ENCODE results near the gene BICDL1.

The BICDL1 gene

GRCh38 chr12:120055231-120056000 is 66.4 kb downstream of the BICDL1 start:
- no peak for DNase-seq (ENCODE audit: low spot score)

DNA sequence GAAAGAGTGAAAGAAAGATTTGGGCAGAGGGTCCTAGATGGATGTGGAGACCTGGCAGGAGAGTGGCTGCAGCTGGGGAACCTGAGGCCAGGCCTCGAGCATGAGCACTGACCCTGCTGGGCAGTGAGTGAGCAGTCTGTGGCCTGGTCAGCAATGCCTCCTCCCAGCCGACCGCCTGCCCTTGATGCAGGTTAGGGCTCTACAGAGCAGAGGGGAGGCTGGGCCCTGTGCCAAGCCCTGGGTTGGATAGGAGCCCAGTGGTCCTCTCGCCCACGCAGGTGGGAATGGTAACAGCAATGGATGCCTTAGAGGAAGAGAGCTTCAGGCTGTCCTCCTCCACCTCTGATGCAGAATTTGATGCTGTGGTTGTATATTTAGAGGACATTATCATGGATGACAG is 67.7 kb downstream of the BICDL1 start:
- DNase-seq (ENCODE audit: low spot score): no peak

GRCh38 chr12:120060196-120060595 is 71.2 kb downstream of the BICDL1 start:
- DNase-seq (ENCODE audit: low spot score): no peak

GRCh38 chr12:120060717-120061116 is 71.7 kb downstream of the BICDL1 start:
- no peak for DNase-seq (ENCODE audit: low spot score)

GRCh38 chr12:120061575-120062214 is 72.7 kb downstream of the BICDL1 start:
- no peak for DNase-seq (ENCODE audit: low spot score)

GRCh38 chr12:120062976-120063579 is 74.0 kb downstream of the BICDL1 start:
- no peak for DNase-seq (ENCODE audit: low spot score)

DNA sequence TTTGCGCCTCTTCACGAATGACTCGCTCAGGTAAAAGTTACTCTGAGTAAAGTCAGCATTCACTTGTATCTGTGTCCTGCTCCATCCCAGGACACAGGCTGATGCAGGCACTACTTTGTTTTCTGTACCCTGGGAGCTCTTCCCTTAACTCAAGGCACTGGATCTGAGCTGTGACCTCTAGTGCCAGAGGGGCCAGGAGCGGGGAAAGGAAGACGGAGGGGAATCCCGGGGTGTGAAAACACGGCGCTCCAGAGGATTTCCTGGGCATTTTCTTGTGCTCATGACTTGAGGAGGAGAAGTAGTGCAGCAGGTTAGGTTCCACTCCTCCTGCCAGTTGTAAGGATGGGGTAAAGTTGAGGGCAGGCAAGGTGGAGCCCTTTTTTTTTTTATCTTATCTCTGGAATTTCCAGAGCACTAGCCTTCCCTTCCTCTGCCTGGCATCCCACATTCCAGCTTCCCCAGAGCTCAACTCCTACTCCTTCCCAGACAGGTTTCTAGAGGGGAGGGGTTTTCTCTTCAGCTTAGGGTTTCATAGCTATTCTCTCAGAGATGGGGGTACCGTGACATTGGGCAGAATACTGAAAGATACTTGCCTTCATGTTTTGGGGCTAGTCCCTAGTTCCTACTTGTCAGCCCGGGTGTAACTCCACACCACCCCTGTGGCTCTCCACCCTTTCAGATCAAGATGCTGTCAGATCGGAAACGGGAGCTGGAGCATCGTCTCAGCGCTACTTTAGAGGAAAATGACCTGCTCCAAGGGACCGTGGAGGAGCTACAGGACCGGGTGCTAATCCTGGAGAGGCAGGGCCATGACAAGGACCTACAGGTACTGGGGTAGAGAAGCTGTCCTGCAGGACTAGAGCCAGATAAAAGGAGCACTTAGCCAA is 75.3 kb downstream of the BICDL1 start:
- DNase-seq (ENCODE audit: low spot score): no peak

DNA sequence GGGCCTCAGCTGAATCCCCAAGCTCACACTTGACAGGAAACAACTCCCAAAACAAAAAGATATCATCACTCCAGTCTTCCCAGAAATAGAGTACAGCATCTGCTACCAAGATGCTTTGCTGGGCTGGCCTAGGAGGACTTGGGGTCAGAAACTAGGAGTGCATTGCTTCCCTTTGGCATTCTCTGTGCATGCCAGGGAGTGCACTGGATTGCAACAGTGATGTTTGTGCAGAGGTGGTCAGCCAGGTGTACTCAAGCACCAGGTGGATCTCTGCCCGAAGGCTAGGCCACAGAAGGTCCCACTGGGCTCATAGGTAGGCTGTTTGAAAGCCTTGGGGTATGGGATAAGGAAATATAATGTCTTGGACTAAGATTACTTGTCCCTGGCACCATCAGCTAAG is 76.4 kb downstream of the BICDL1 start:
- DNase-seq (ENCODE audit: low spot score): no peak

DNA sequence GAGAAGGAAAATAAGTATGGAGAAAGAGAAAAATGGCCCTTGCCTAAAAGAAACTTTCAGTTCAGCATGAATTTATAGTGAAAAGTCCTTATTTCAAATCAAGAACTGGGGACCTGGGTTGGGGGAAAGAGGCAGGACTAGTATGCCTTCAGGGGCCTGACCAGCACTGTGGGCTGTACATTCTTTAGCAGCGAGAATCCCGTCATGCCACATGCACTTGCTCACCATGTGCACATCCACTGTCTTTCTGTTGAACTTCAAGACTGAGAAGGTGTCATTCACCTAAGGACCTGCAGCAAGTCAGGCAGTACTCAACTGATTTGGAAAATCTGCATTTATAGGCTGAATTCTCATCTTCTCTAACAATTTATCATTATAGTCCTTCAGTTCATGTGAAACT is 77.3 kb downstream of the BICDL1 start:
- DNase-seq (ENCODE audit: low spot score): no peak

DNA sequence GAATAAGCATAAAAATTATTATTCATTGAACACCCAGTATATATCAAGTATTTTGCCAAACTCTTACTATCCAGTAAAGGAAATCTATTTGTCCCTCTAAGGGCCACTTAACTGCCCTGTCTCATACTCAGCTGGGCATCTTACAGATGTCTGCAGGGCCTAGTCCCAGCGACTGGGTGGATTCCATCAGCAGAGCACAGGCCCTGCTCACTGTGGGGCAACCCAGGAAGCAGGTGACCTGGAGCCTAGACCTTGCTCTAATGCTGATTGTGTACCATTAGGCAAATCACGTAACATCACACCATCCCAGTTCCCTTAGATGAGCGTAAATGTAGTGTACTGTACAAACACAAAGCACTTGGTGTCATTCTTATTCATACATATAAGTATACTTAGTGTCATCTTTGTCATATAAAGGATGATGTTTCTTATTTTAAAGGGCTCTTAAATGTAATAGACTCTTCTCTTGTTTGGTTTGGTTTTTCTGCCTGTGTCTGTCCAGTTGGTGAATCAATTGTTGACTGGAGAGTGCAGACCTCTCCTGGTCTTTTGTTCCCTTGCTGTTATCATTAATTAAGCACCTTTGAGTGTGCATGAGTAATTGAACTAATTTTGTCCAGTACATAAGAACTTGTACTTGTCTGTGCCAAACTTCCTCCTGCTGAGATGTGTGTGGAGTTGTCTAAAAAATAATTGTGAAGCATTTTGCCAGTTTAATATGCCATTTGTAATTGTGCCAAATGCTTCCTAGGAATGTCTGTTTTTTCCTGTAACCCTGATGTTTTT is 78.2 kb downstream of the BICDL1 start:
- DNase-seq (ENCODE audit: low spot score): no peak

GRCh38 chr12:120067901-120068300 is 78.9 kb downstream of the BICDL1 start:
- no peak for DNase-seq (ENCODE audit: low spot score)

DNA sequence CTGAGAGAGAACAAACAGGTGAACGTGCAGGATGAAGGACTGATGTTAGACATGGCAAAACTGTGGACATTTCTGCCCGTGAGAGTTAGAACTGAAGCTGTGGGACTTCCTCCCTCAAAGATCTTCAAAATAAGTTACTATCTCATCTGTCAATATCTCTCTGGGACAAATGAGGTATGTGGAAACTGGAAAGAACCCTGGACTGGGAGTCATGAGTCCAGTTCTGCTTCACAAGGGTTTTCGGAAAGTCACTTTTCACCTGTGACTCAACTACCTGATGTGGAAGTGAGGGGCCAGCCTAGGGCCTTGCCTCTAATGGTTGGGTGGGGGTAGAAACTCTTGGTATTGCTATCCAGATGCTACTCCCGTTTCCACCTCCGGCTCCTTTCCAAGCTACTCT is 80.2 kb downstream of the BICDL1 start:
- DNase-seq (ENCODE audit: low spot score): no peak

DNA sequence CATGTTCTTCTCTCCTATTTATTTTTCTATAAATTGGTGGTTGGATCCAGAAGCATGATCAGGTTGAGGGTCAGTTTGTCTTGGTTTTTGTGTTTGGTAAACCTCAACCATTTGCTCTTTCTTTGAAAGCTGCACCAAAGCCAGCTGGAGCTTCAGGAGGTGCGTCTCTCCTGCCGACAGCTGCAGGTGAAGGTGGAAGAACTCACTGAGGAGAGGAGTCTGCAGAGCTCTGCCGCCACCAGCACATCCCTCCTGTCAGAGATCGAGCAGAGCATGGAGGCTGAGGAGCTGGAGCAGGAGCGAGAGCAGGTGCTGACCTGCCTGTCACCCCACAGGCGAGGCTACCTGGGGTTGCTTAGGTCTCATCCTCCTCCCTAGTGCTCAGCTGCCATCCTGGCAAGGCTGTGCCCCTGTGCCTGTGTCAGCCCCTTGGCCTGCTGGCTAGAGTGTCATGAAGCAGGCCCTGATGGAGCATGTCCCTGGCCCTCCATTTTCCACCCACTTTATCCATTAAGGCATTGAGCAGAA is 82.5 kb downstream of the BICDL1 start:
- DNase-seq (ENCODE audit: low spot score): no peak

- DNase-seq (ENCODE audit: low spot score): no peak
These were observed 83.6 kb downstream of the BICDL1 start for GRCh38 chr12:120072472-120073249.

DNA sequence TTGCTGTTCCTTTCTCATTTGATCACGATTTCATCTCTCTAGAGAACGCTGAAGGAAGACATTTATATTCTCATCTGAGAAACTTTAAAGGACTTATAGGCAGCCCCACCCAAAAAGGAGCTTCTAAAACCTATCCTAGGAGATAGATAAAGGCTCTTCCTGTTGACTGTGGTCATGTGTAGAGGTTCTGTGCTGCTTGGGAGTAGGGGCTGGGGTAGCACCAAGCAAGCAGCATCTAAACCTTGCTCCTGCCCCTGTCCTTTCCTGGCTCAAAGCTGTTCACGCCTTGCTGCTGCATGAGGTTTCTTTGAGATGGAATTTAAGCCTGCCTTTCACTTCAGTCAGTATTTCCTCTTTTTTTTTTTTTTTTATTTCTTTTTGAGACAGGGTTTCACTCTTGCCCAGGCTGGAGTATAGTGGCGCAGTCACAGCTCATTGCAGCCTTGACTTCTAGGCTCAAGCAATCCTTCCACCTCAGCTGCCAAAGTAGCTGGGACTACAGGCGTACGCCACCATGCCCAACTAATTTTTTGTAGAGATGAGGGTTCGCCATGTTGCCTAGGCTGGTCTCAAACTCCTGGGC is 86.1 kb downstream of the BICDL1 start:
- no peak for DNase-seq (ENCODE audit: low spot score)

DNA sequence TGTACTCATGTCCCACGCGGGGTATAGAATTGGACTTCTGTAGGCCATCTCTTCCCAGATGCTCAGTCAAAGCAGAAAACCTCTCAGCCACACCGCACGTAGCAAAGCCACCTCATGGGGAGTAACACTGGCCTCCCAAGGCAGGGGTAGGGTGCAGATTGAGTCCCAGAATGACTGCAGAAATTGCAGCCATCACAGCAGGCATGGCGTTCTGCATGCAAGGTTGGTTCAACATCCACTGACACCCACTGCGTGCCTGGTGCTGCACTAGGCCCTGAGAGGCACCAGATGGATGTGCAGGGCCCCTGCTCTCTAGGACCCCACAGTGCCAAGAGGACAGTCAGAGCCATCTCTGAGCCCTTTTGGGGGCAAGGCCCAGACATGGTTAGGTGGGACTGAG is 87.6 kb downstream of the BICDL1 start:
- no peak for DNase-seq (ENCODE audit: low spot score)

DNA sequence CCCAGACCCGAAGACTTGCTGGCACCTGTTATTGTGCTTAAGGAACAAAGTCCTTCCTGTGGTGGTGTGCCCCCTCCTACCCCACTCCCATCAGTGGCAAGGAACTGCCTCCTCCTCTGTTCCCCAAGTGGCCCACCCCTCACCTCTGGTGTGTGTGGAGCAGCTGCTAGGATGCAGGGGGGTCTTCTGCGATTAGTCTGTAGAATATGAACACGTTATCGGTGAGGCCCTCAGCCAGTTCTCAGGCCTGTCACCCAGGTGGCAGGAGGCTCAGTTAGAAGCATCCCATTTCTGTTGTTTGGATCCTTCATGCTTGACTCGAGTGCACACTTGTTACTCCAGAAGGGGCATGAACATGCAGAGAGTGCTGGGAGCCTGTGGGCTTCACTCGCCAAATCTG is 88.2 kb downstream of the BICDL1 start:
- no peak for DNase-seq (ENCODE audit: low spot score)

- DNase-seq (ENCODE audit: low spot score): no peak
These were observed 89.8 kb downstream of the BICDL1 start for GRCh38 chr12:120078868-120079267.

DNA sequence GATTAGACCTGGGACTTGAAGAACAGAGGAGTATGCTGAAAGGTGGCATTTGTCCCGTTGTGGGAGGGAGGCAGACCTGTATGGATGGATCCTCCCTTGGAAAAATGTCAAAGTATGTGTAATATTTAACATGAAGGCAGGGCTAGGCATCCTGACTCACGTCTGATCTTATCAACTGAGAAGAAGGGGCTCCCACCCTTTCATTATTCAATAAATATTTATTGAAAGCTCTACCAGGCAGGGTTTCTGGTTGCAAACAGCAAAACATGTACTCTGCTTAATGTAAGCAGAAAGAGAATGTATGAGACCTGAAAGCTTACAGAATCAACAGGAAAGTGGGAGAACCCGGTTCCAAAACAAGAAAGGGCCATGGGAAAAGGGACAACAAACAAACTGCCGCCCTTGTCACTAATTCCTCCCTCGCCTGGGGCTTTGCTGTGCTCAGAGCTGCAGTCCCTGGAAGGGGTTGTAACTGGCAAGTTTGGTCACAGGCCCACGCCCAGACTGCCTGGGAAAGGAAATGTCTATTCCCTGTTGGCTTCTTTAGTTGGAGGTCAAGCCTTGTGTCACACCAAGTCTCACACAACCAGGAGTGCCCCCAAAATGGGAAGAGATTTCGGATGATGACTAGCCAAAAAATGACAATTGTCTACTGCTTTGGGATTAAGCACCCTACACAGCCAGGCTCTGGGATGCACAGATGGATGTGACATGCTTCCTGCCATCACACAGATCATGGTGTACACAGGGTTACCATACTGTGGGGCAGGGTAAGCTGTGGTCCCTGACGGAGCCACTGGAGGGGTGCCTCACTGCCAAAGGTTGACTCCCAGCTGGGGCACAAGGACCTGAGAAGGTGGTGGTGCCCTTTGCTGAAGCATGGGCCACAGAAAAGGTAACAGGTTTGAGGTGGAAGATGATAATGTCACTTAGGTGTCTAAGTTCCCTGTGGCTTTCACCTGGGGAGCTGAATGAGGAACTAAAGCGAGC is 90.7 kb downstream of the BICDL1 start:
- DNase-seq (ENCODE audit: low spot score): no peak
